Erythroblast (primary cell): ENCODE data around the gene UBE2V1.
"Not testable (repeated sequence)": the region's sequence is repeated elsewhere in the genome, so short reads cannot be mapped to it uniquely, and the experiment has no call there.

Source experiments
- GATA1 ChIP-seq: IDR thresholded peaks from 2 replicates; pipeline ENCODE4 v1.6.1; 2011; ENCODE audit warnings: low read depth, mild to moderate bottlenecking, control low read depth, low read length, moderate library complexity
- POLR2A ChIP-seq: IDR thresholded peaks from 2 replicates; pipeline ENCODE4 v1.6.1; 2011; ENCODE audit warnings: mild to moderate bottlenecking, low read length

- not testable (repeated sequence) for TF ChIP-seq POLR2A, GATA1
Measured at GRCh38 chr20:50135157-50135556, 22.2 kb upstream of the UBE2V1 start.
